Karpas-422 (cell line): ENCODE results near the gene P2RY1. TPM values are rescaled to one million over a fixed set of nuclear protein-coding genes. Genes with fewer than 3 reads are reported as not detected.

ENCODE experiments used
- DNase-seq: peaks from one replicate; pipeline ENCODE4 v3.0.0-alpha.2; 2015
- H2AFZ ChIP-seq: fragments of 200-600 bp; sonication (generic); 2 replicates; pipeline ENCODE4 v1.6.1; 2014; ENCODE audit warnings: antibody characterized with exemption, low read length, mixed read lengths
- H3K27ac ChIP-seq: fragments of 200-600 bp; sonication (generic); 2 replicates; pipeline ENCODE4 v1.5.1; 2014; ENCODE audit warnings: mild to moderate bottlenecking, low read length, moderate library complexity
- H3K27me3 ChIP-seq: fragments of 200-600 bp; sonication (generic); 2 replicates; pipeline ENCODE4 v1.6.1; 2014; ENCODE audit warnings: low read length, mixed read lengths
- H3K36me3 ChIP-seq: fragments of 200-600 bp; sonication (generic); 2 replicates; pipeline ENCODE4 v1.6.1; 2014; ENCODE audit warnings: low read length, mixed read lengths; ENCODE audit not compliant: insufficient read depth
- H3K4me1 ChIP-seq: fragments of 200-600 bp; sonication (generic); 2 replicates; pipeline ENCODE4 v1.6.1; 2014; ENCODE audit warnings: mild to moderate bottlenecking, low read length, mixed read lengths
- H3K4me2 ChIP-seq: fragments of 200-600 bp; sonication (generic); 2 replicates; pipeline ENCODE4 v1.6.1; 2014; ENCODE audit warnings: low read length, low read depth, mild to moderate bottlenecking; ENCODE audit not compliant: poor library complexity, severe bottlenecking
- H3K4me3 ChIP-seq: fragments of 200-600 bp; sonication (generic); 2 replicates; pipeline ENCODE4 v1.5.1; 2014; ENCODE audit warnings: mild to moderate bottlenecking, antibody characterized with exemption, low read length, mixed read lengths
- H3K79me2 ChIP-seq: fragments of 200-600 bp; sonication (generic); 2 replicates; pipeline ENCODE4 v1.6.1; 2014; ENCODE audit warnings: mild to moderate bottlenecking, low read length, mixed read lengths
- H3K9ac ChIP-seq: fragments of 200-600 bp; sonication (generic); 2 replicates; pipeline ENCODE4 v1.6.0; 2014; ENCODE audit warnings: low read length
- H3K9me2 ChIP-seq: fragments of 200-600 bp; sonication (generic), shearing (Covaris generic); replicated peaks from 2 replicates; pipeline ENCODE4 v1.6.0; 2014; ENCODE audit warnings: mild to moderate bottlenecking, low read length, moderate library complexity; ENCODE audit not compliant: insufficient read depth
- H3K9me3 ChIP-seq: fragments of 300-700, 200-600 bp; sonication (generic); 2 replicates; pipeline ENCODE4 v1.6.1; 2014; ENCODE audit warnings: low read length, mixed read lengths
- H4K20me1 ChIP-seq: fragments of 200-600 bp; sonication (generic); 2 replicates; pipeline ENCODE4 v1.6.1; 2014; ENCODE audit warnings: mild to moderate bottlenecking, antibody characterized with exemption, low read length, low read depth; ENCODE audit not compliant: insufficient read depth
- total RNA-seq: library from RNA; depleted of rRNA; stranded (reverse); fragments of >200 nt; shearing (Covaris generic); gene quantifications from 2 replicates; pipeline ENCODE4 v1.2.3, GENCODE V29; 2014; ENCODE audit warnings: low replicate concordance

The P2RY1 gene
- total RNA-seq, 1 experiment from 2014 or later = not detected

GRCh38 chr3:152818027-152818426, 16.9 kb upstream of the P2RY1 start:
- H3K4me2 ChIP-seq = no peak overlapping the region

GRCh38 chr3:152823173-152823572, 11.8 kb upstream of the P2RY1 start:
- H3K79me2 ChIP-seq = no peaks in the 10 kb centered on the region
- H3K36me3 ChIP-seq = no peaks in the 10 kb centered on the region
- H3K4me2 ChIP-seq = no peak overlapping the region
- no peaks in the 10 kb centered on the region for H4K20me1 ChIP-seq
- H3K9me2 ChIP-seq = no peaks in the 10 kb centered on the region
- DNase-seq = no peak
- no peak overlapping the region for H3K9ac ChIP-seq
- no peaks in the 10 kb centered on the region for H3K27me3 ChIP-seq
- H2AFZ ChIP-seq = no peak overlapping the region
- H3K27ac ChIP-seq = no peak overlapping the region
- no peaks in the 10 kb centered on the region for H3K4me1 ChIP-seq
- no peaks in the 10 kb centered on the region for H3K9me3 ChIP-seq
- H3K4me3 ChIP-seq = no peak overlapping the region

More at GRCh38 chr3:152818027-152818426, 16.9 kb upstream of the P2RY1 start:
- Histone ChIP-seq H4K20me1 (no peaks in the 10 kb centered on the region), H3K4me1 (no peaks in the 10 kb centered on the region), H2AFZ (no peak overlapping the region), H3K27me3 (no peaks in the 10 kb centered on the region), H3K4me3 (no peak overlapping the region), H3K9me3 (no peaks in the 10 kb centered on the region), H3K27ac (no peak overlapping the region), H3K9ac (no peak overlapping the region), H3K36me3 (no peaks in the 10 kb centered on the region), H3K9me2 (no peaks in the 10 kb centered on the region), H3K79me2 (no peaks in the 10 kb centered on the region)
- no peak for DNase-seq

- no peaks in the 10 kb centered on the region for H3K4me1 ChIP-seq
- no peaks in the 10 kb centered on the region for H3K27me3 ChIP-seq
- no peak overlapping the region for H3K27ac ChIP-seq
- H2AFZ ChIP-seq = no peak overlapping the region
- H3K4me2 ChIP-seq = no peak overlapping the region
- H3K9me3 ChIP-seq = no peaks in the 10 kb centered on the region
- DNase-seq = no peak
- H4K20me1 ChIP-seq = no peaks in the 10 kb centered on the region
- H3K9me2 ChIP-seq = no peaks in the 10 kb centered on the region
- no peaks in the 10 kb centered on the region for H3K36me3 ChIP-seq
- H3K79me2 ChIP-seq = no peaks in the 10 kb centered on the region
- no peak overlapping the region for H3K4me3 ChIP-seq
- no peak overlapping the region for H3K9ac ChIP-seq
These were observed 11.2 kb upstream of the P2RY1 start for GRCh38 chr3:152823781-152824180.

GRCh38 chr3:152825566-152825965, 9.4 kb upstream of the P2RY1 start:
- no peaks in the 10 kb centered on the region for H4K20me1 ChIP-seq
- H2AFZ ChIP-seq = no peak overlapping the region
- no peaks in the 10 kb centered on the region for H3K9me2 ChIP-seq
- H3K36me3 ChIP-seq = no peaks in the 10 kb centered on the region
- no peak overlapping the region for H3K9ac ChIP-seq
- no peaks in the 10 kb centered on the region for H3K4me1 ChIP-seq
- H3K27ac ChIP-seq = no peak overlapping the region
- H3K4me2 ChIP-seq = no peak overlapping the region
- no peaks in the 10 kb centered on the region for H3K9me3 ChIP-seq
- no peak overlapping the region for H3K4me3 ChIP-seq
- no peaks in the 10 kb centered on the region for H3K27me3 ChIP-seq
- H3K79me2 ChIP-seq = no peaks in the 10 kb centered on the region
- no peak for DNase-seq

GRCh38 chr3:152826476-152826875, 8.5 kb upstream of the P2RY1 start:
- Histone ChIP-seq H3K9me2 (no peaks in the 10 kb centered on the region), H2AFZ (no peak overlapping the region), H3K9me3 (no peaks in the 10 kb centered on the region), H3K27me3 (no peaks in the 10 kb centered on the region), H3K36me3 (no peaks in the 10 kb centered on the region), H3K27ac (no peak overlapping the region), H3K9ac (no peak overlapping the region), H4K20me1 (no peaks in the 10 kb centered on the region), H3K4me1 (no peaks in the 10 kb centered on the region), H3K4me2 (no peak overlapping the region), H3K79me2 (no peaks in the 10 kb centered on the region), H3K4me3 (no peak overlapping the region)
- DNase-seq = no peak

GRCh38 chr3:152827313-152827712, 7.6 kb upstream of the P2RY1 start:
- no peak for DNase-seq
- Histone ChIP-seq H4K20me1 (no peaks in the 10 kb centered on the region), H3K79me2 (no peaks in the 10 kb centered on the region), H3K27ac (no peak overlapping the region), H3K36me3 (no peaks in the 10 kb centered on the region), H3K9me2 (no peaks in the 10 kb centered on the region), H3K9me3 (no peaks in the 10 kb centered on the region), H3K9ac (no peak overlapping the region), H3K4me1 (no peaks in the 10 kb centered on the region), H2AFZ (no peak overlapping the region), H3K4me2 (no peak overlapping the region), H3K4me3 (no peak overlapping the region), H3K27me3 (no peaks in the 10 kb centered on the region)

- H2AFZ ChIP-seq = no peak overlapping the region
- no peaks in the 10 kb centered on the region for H3K9me2 ChIP-seq
- H3K79me2 ChIP-seq = no peaks in the 10 kb centered on the region
- no peaks in the 10 kb centered on the region for H3K4me1 ChIP-seq
- no peaks in the 10 kb centered on the region for H3K36me3 ChIP-seq
- H3K27me3 ChIP-seq = no peaks in the 10 kb centered on the region
- no peak overlapping the region for H3K4me3 ChIP-seq
- no peak overlapping the region for H3K9ac ChIP-seq
- no peak for DNase-seq
- H4K20me1 ChIP-seq = no peaks in the 10 kb centered on the region
- no peak overlapping the region for H3K27ac ChIP-seq
- no peaks in the 10 kb centered on the region for H3K9me3 ChIP-seq
- H3K4me2 ChIP-seq = no peak overlapping the region
These were observed 6.7 kb upstream of the P2RY1 start for GRCh38 chr3:152828075-152828840.

GRCh38 chr3:152830245-152830644, 4.7 kb upstream of the P2RY1 start:
- Histone ChIP-seq H3K9ac (no peak overlapping the region), H3K27me3 (no peaks in the 10 kb centered on the region), H3K79me2 (no peaks in the 10 kb centered on the region), H3K9me3 (no peaks in the 10 kb centered on the region), H3K9me2 (no peaks in the 10 kb centered on the region), H3K27ac (no peak overlapping the region), H3K4me1 (no peaks in the 10 kb centered on the region), H3K4me2 (no peak overlapping the region), H3K4me3 (no peak overlapping the region), H3K36me3 (no peaks in the 10 kb centered on the region), H2AFZ (no peak overlapping the region), H4K20me1 (no peaks in the 10 kb centered on the region)
- no peak for DNase-seq
